DND-41 (cell line): ENCODE results near the gene BRDT.

Source experiments
- CTCF ChIP-seq: IDR thresholded peaks from 2 replicates; pipeline ENCODE4 v1.5.1; 2012; ENCODE audit warnings: borderline replicate concordance, low read length, moderate library complexity, mild to moderate bottlenecking; ENCODE audit not compliant: poor library complexity, severe bottlenecking; ENCODE audit errors: extremely low read depth
- EZH2 ChIP-seq: IDR thresholded peaks from 3 replicates; pipeline ENCODE4 v1.6.1; 2012; ENCODE audit warnings: borderline replicate concordance, low read depth, mild to moderate bottlenecking, moderate library complexity, low read length, inconsistent platforms; ENCODE audit not compliant: severe bottlenecking

GRCh38 chr1:91997607-91998195 is 48.5 kb downstream of the BRDT start:
- TF ChIP-seq CTCF (peak; percentile 82), EZH2 (no peak)
